ENCODE results near the gene SLC12A4. TPM values are rescaled to one million over a fixed set of nuclear protein-coding genes. Genes with fewer than 3 reads are reported as not detected.

The SLC12A4 gene
- total and polyA plus RNA-seq, 4 donors: 31.8 to 58.8 (median 49.1) TPM

- no peak for DNase-seq (ENCODE audit: low read depth in 4 of 6, low spot score in 6 of 6)
Observed at GRCh38 chr16:67989322-67990017, 21.0 kb upstream of the SLC12A4 start.

GRCh38 chr16:67988675-67989074 lies 20.2 kb upstream of the SLC12A4 start:
- WGBS (ENCODE audit: insufficient coverage): 97% methylated on average over 2 of the region's 3 CpGs
- Histone ChIP-seq H3K27me3 (ENCODE audit: control insufficient read depth, insufficient read depth, low read length) (no peaks in the 10 kb centered on the region), H3K27ac (ENCODE audit: low read depth, low read length) (no peak overlapping the region), H3K4me3 (ENCODE audit: low read depth, low read length) (no peak overlapping the region), H3K4me1 (ENCODE audit: control insufficient read depth, insufficient read depth, low read length) (peaks cover 21% of the 10 kb centered on the region), H3K36me3 (ENCODE audit: control insufficient read depth, insufficient read depth, low read length) (no peaks in the 10 kb centered on the region), H3K9me3 (ENCODE audit: control insufficient read depth, insufficient read depth, low read length) (no peaks in the 10 kb centered on the region)
- no peak for DNase-seq (ENCODE audit: low read depth in 4 of 6, low spot score in 6 of 6)

More at GRCh38 chr16:67989322-67990017, 21.0 kb upstream of the SLC12A4 start:
- Histone ChIP-seq H3K4me1 (ENCODE audit: control insufficient read depth, insufficient read depth, low read length) (peaks cover 19% of the 10 kb centered on the region), H3K4me3 (ENCODE audit: low read depth, low read length) (no peak overlapping the region), H3K36me3 (ENCODE audit: control insufficient read depth, insufficient read depth, low read length) (no peaks in the 10 kb centered on the region), H3K27ac (ENCODE audit: low read depth, low read length) (no peak overlapping the region), H3K27me3 (ENCODE audit: control insufficient read depth, insufficient read depth, low read length) (no peaks in the 10 kb centered on the region), H3K9me3 (ENCODE audit: control insufficient read depth, insufficient read depth, low read length) (no peaks in the 10 kb centered on the region)
- 89% methylated on average over 8 of the region's 8 CpGs for WGBS (ENCODE audit: insufficient coverage)

GRCh38 chr16:67987460-67988160 lies 19.2 kb upstream of the SLC12A4 start:
- no peak overlapping the region for H3K4me3 ChIP-seq (ENCODE audit: low read depth, low read length)
- H3K27ac ChIP-seq (ENCODE audit: low read depth, low read length): peak overlapping the region; percentile 7
- peak in 1 of 6 donors; percentile 54 for DNase-seq (ENCODE audit: low read depth in 4 of 6, low spot score in 6 of 6)
- no peaks in the 10 kb centered on the region for H3K27me3 ChIP-seq (ENCODE audit: control insufficient read depth, insufficient read depth, low read length)
- peaks cover 10% of the 10 kb centered on the region for H3K4me1 ChIP-seq (ENCODE audit: control insufficient read depth, insufficient read depth, low read length)
- H3K36me3 ChIP-seq (ENCODE audit: control insufficient read depth, insufficient read depth, low read length): no peaks in the 10 kb centered on the region
- WGBS (ENCODE audit: insufficient coverage): 67% methylated on average over 11 of the region's 11 CpGs
- no peaks in the 10 kb centered on the region for H3K9me3 ChIP-seq (ENCODE audit: control insufficient read depth, insufficient read depth, low read length)

GRCh38 chr16:67986949-67987348 lies 18.5 kb upstream of the SLC12A4 start:
- Histone ChIP-seq H3K4me3 (ENCODE audit: low read depth, low read length) (no peak overlapping the region), H3K27ac (ENCODE audit: low read depth, low read length) (no peak overlapping the region), H3K4me1 (ENCODE audit: control insufficient read depth, insufficient read depth, low read length) (peaks cover 10% of the 10 kb centered on the region), H3K9me3 (ENCODE audit: control insufficient read depth, insufficient read depth, low read length) (no peaks in the 10 kb centered on the region), H3K27me3 (ENCODE audit: control insufficient read depth, insufficient read depth, low read length) (no peaks in the 10 kb centered on the region), H3K36me3 (ENCODE audit: control insufficient read depth, insufficient read depth, low read length) (no peaks in the 10 kb centered on the region)
- no peak for DNase-seq (ENCODE audit: low read depth in 4 of 6, low spot score in 6 of 6)
- 97% methylated on average over 4 of the region's 5 CpGs for WGBS (ENCODE audit: insufficient coverage)

- Histone ChIP-seq H3K4me1 (ENCODE audit: control insufficient read depth, insufficient read depth, low read length) (peaks cover 4% of the 10 kb centered on the region), H3K4me3 (ENCODE audit: low read depth, low read length) (no peak overlapping the region), H3K27me3 (ENCODE audit: control insufficient read depth, insufficient read depth, low read length) (no peaks in the 10 kb centered on the region), H3K36me3 (ENCODE audit: control insufficient read depth, insufficient read depth, low read length) (no peaks in the 10 kb centered on the region), H3K27ac (ENCODE audit: low read depth, low read length) (no peak overlapping the region), H3K9me3 (ENCODE audit: control insufficient read depth, insufficient read depth, low read length) (no peaks in the 10 kb centered on the region)
- WGBS (ENCODE audit: insufficient coverage): 95% methylated on average over 31 of the region's 49 CpGs
- DNase-seq (ENCODE audit: low read depth in 4 of 6, low spot score in 6 of 6): no peak
Observed at GRCh38 chr16:67982011-67982696, 13.7 kb upstream of the SLC12A4 start.

GRCh38 chr16:67979955-67980678 lies 11.7 kb upstream of the SLC12A4 start, which contains the start of gene DPEP3:
Gene DPEP3, minus strand, starts transcription at chr16:67980499. Its CDS starts 119 bp downstream, at chr16:67980380.
- Histone ChIP-seq H3K4me3 (ENCODE audit: low read depth, low read length) (no peak within 1 kb of the TSS), H3K36me3 (ENCODE audit: control insufficient read depth, insufficient read depth, low read length) (no peaks in the 10 kb centered on the region), H3K4me1 (ENCODE audit: control insufficient read depth, insufficient read depth, low read length) (peaks cover 4% of the 10 kb centered on the region), H3K27me3 (ENCODE audit: control insufficient read depth, insufficient read depth, low read length) (no peaks in the 10 kb centered on the region), H3K27ac (ENCODE audit: low read depth, low read length) (no peak within 1 kb of the TSS), H3K9me3 (ENCODE audit: control insufficient read depth, insufficient read depth, low read length) (no peaks in the 10 kb centered on the region)
- no peak for DNase-seq (ENCODE audit: low read depth in 4 of 6, low spot score in 6 of 6)
- WGBS (ENCODE audit: insufficient coverage): 59% methylated on average over 51 of the region's 62 CpGs

GRCh38 chr16:67977469-67978227 lies 9.2 kb upstream of the SLC12A4 start:
- Histone ChIP-seq H3K27me3 (ENCODE audit: control insufficient read depth, insufficient read depth, low read length) (no peaks in the 10 kb centered on the region), H3K9me3 (ENCODE audit: control insufficient read depth, insufficient read depth, low read length) (no peaks in the 10 kb centered on the region), H3K4me1 (ENCODE audit: control insufficient read depth, insufficient read depth, low read length) (no peaks in the 10 kb centered on the region), H3K27ac (ENCODE audit: low read depth, low read length) (no peak overlapping the region), H3K4me3 (ENCODE audit: low read depth, low read length) (no peak overlapping the region), H3K36me3 (ENCODE audit: control insufficient read depth, insufficient read depth, low read length) (no peaks in the 10 kb centered on the region)
- WGBS (ENCODE audit: insufficient coverage): 87% methylated on average over 6 of the region's 9 CpGs
- no peak for DNase-seq (ENCODE audit: low read depth in 4 of 6, low spot score in 6 of 6)

- no peaks in the 10 kb centered on the region for H3K4me1 ChIP-seq (ENCODE audit: control insufficient read depth, insufficient read depth, low read length)
- no peak overlapping the region for H3K4me3 ChIP-seq (ENCODE audit: low read depth, low read length)
- no peak overlapping the region for H3K27ac ChIP-seq (ENCODE audit: low read depth, low read length)
- no peaks in the 10 kb centered on the region for H3K36me3 ChIP-seq (ENCODE audit: control insufficient read depth, insufficient read depth, low read length)
- H3K27me3 ChIP-seq (ENCODE audit: control insufficient read depth, insufficient read depth, low read length): no peaks in the 10 kb centered on the region
- H3K9me3 ChIP-seq (ENCODE audit: control insufficient read depth, insufficient read depth, low read length): no peaks in the 10 kb centered on the region
- WGBS (ENCODE audit: insufficient coverage): 76% methylated on average over 5 of the region's 5 CpGs
- no peak for DNase-seq (ENCODE audit: low read depth in 4 of 6, low spot score in 6 of 6)
Observed at GRCh38 chr16:67977005-67977404, 8.6 kb upstream of the SLC12A4 start.

- no peak for DNase-seq (ENCODE audit: low read depth in 4 of 6, low spot score in 6 of 6)
- no peaks in the 10 kb centered on the region for H3K27me3 ChIP-seq (ENCODE audit: control insufficient read depth, insufficient read depth, low read length)
- no peaks in the 10 kb centered on the region for H3K9me3 ChIP-seq (ENCODE audit: control insufficient read depth, insufficient read depth, low read length)
- H3K36me3 ChIP-seq (ENCODE audit: control insufficient read depth, insufficient read depth, low read length): no peaks in the 10 kb centered on the region
- WGBS (ENCODE audit: insufficient coverage): 95% methylated on average over 2 of the region's 2 CpGs
- no peak overlapping the region for H3K4me3 ChIP-seq (ENCODE audit: low read depth, low read length)
- no peak overlapping the region for H3K27ac ChIP-seq (ENCODE audit: low read depth, low read length)
- no peaks in the 10 kb centered on the region for H3K4me1 ChIP-seq (ENCODE audit: control insufficient read depth, insufficient read depth, low read length)
Observed at GRCh38 chr16:67976205-67976604, 7.8 kb upstream of the SLC12A4 start.

Data from spinal cord (tissue), 10 donors.